HepG2 (cell line): Measurements from ENCODE around the gene CCDC80. TPM values are rescaled to one million over a fixed set of nuclear protein-coding genes. Genes with fewer than 3 reads are reported as not detected.

Experiments
- ATAC-seq: fragments of 200-7000 bp; cut with Tn5 transposase; 3 replicates; pipeline ENCODE4 v1.9.1; 2020; ENCODE audit warnings: mild to moderate bottlenecking, moderate library complexity
- BruUV-seq: library from RNA; stranded (reverse); fragments of 400-500 nt; replicated peaks from 2 replicates; lab custom pipeline; 2021; lab: Mats Ljungman, UMichigan
- CTCF ChIA-PET: fragments of 300-600 bp; formaldehyde crosslinking; extraction: SDS; loops from one replicate; lab custom pipeline; 2021; ENCODE audit warnings: low total read pairs, inconsistent platforms, low intra/inter-chr PET ratio; lab: Yijun Ruan, JAX
- POLR2A ChIA-PET: fragments of 350-600 bp; sonication (Branson Sonifier 250); formaldehyde crosslinking; loops from one replicate; lab custom pipeline; 2020; ENCODE audit warnings: antibody characterized with exemption, inconsistent platforms; lab: Yijun Ruan, JAX
- DNase-seq: peaks from one replicate; pipeline ENCODE4 v3.0.0-alpha.2; 2015; ENCODE audit warnings: low spot score
- FAIRE-seq: peaks from 3 replicates; lab custom pipeline; 2011; peaks lifted over from hg19 to GRCh38; lab: Jason Lieb, UNC
- H2AFZ ChIP-seq: one replicate; pipeline ENCODE4 v1.6.1; 2011; ENCODE audit warnings: low read length, inconsistent platforms
- H3K27ac ChIP-seq: fragments of 300-600 bp; 3 replicates; pipeline ENCODE4 v1.8.0; 2011; ENCODE audit warnings: mixed run types, mild to moderate bottlenecking, mixed read lengths, low read length, inconsistent platforms; ENCODE audit not compliant: insufficient read depth; ENCODE audit errors: extremely low read length
- H3K27me3 ChIP-seq, 2 experiments: fragments of 200-600 bp in 1 of 2; 2 replicates in 1 of 2; 3 replicates in 1 of 2; pipeline versions ENCODE4 v1.6.0 to v1.8.0; 2011; ENCODE audit warnings: low read length in 2 of 2, mild to moderate bottlenecking in 2 of 2, moderate library complexity in 2 of 2, inconsistent platforms in 1 of 2; ENCODE audit not compliant: insufficient read depth in 2 of 2, control insufficient read depth in 1 of 2
- H3K36me3 ChIP-seq, 2 experiments: fragments of 200-600 bp in 1 of 2; replicated peaks in 1 of 2; 2 replicates in 1 of 2; 3 replicates in 1 of 2; pipeline versions ENCODE4 v1.5.1 to v1.8.0; 2011; ENCODE audit warnings: low read length in 2 of 2, inconsistent platforms in 1 of 2; ENCODE audit not compliant: insufficient read depth in 2 of 2, control insufficient read depth in 1 of 2
- H3K4me1 ChIP-seq: 2 replicates; pipeline ENCODE4 v1.5.1; 2012; ENCODE audit warnings: low read length, inconsistent platforms; ENCODE audit not compliant: insufficient read depth
- H3K4me2 ChIP-seq: 2 replicates; pipeline ENCODE4 v1.6.0; 2011; ENCODE audit warnings: low read depth, low read length, inconsistent platforms
- H3K4me3 ChIP-seq, 3 experiments: fragments of 200-600 bp in 1 of 3; sonication (generic), shearing (Covaris generic) in 1 of 3; replicated peaks in 1 of 3; 2 replicates each; pipeline ENCODE4 v1.5.1; 2011 to 2016; ENCODE audit warnings: low read length in 3 of 3, inconsistent platforms in 2 of 3, low read depth in 2 of 3, mild to moderate bottlenecking in 2 of 3, control low read depth in 1 of 3, mixed read lengths in 1 of 3; ENCODE audit not compliant: insufficient read depth in 1 of 3
- H3K79me2 ChIP-seq: one replicate; pipeline ENCODE4 v1.6.1; 2011; ENCODE audit warnings: low read length, inconsistent platforms; ENCODE audit not compliant: insufficient read depth
- H3K9ac ChIP-seq: 2 replicates; pipeline ENCODE4 v1.6.0; 2011; ENCODE audit warnings: mild to moderate bottlenecking, low read depth, low read length, inconsistent platforms; ENCODE audit not compliant: insufficient read depth
- H3K9me3 ChIP-seq: 2 replicates; pipeline ENCODE4 v1.5.1; 2012; ENCODE audit warnings: mild to moderate bottlenecking, low read length
- H4K20me1 ChIP-seq: 2 replicates; pipeline ENCODE4 v1.6.0; 2011; ENCODE audit warnings: inconsistent platforms, mild to moderate bottlenecking, low read length, moderate library complexity; ENCODE audit not compliant: insufficient read depth
- SNAI1 ChIP-seq: sonication (generic); formaldehyde crosslinking; IDR thresholded peaks from 2 replicates; pipeline ENCODE4 v1.5.0; 2020; ENCODE audit warnings: mild to moderate bottlenecking, missing genetic modification reagents, borderline replicate concordance
- SRSF9 ChIP-seq: fragments of 200-400 bp; formaldehyde crosslinking; IDR thresholded peaks from 2 replicates; pipeline ENCODE4 v1.6.1; 2018; ENCODE audit warnings: borderline replicate concordance, mild to moderate bottlenecking, low read depth, low read length; ENCODE audit not compliant: insufficient read depth, poor library complexity, severe bottlenecking
- ZNF337 ChIP-seq: sonication (generic); formaldehyde crosslinking; IDR thresholded peaks from 2 replicates; pipeline ENCODE4 v1.5.1; 2020; ENCODE audit warnings: missing genetic modification reagents, low read depth, mild to moderate bottlenecking, borderline replicate concordance
- ZNF749 ChIP-seq: sonication (generic); formaldehyde crosslinking; IDR thresholded peaks from 2 replicates; pipeline ENCODE4 v1.8.0; 2022; ENCODE audit warnings: mild to moderate bottlenecking, missing genetic modification reagents, moderate library complexity, borderline replicate concordance
- WGBS: methylation state at CpG from one replicate; pipeline ENCODE4 v1.1.6; 2017; ENCODE audit warnings: low lambda C conversion rate; 5-methylcytosine and 5-hydroxymethylcytosine counted together
- in situ Hi-C: cut with HindIII; loops from 2 replicates; pipeline ENCODE4 v1.10.0; 2017; ENCODE audit warnings: low pct_unique_long_range_greater_than_20kb; ENCODE audit not compliant: extremely low pct_ligation_motif_present
- intact Hi-C: fragments of 100-400 bp; cut with micrococcal nuclease; formaldehyde crosslinking; loops from one replicate; pipeline ENCODE4 v1.10.0; 2022; ENCODE audit not compliant: unreplicated experiment
- polyA plus RNA-seq, 8 experiments: library from polyadenylated mRNA; depleted of rRNA in 3 of 8; stranded (reverse) in 7 of 8; unstranded in 1 of 8; fragments of >200 nt; fragmentation: Illumina TruSeq in 4 of 8; extraction: Trizol in 4 of 8; gene quantifications; 2 replicates each; pipeline versions ENCODE4 v1.2.1 to v1.2.3, GENCODE V29; 2011 to 2016; ENCODE audit warnings: low read depth in 4 of 8, missing spikeins in 1 of 8, mixed read lengths in 1 of 8; ENCODE audit not compliant: insufficient read depth in 1 of 8
- total RNA-seq, 5 experiments: library from RNA; depleted of rRNA; stranded (reverse); fragments of >200 nt; fragmentation: Illumina TruSeq; extraction: Trizol; gene quantifications; 2 replicates each; pipeline ENCODE4 v1.2.3, GENCODE V29; 2016; ENCODE audit warnings: low read depth in 1 of 5
- TF ChIP-seq, protein P1 (sequence below): sonication (generic); formaldehyde crosslinking; IDR thresholded peaks from 2 replicates; pipeline ENCODE4 v1.5.0; 2020; ENCODE audit warnings: mild to moderate bottlenecking, missing genetic modification reagents, borderline replicate concordance

Gene CCDC80
- total and polyA plus RNA-seq, 2 of the 13 experiments (the other 11 are each of a cell fraction or from before 2014, with no cell fraction given): not detected

DNA sequence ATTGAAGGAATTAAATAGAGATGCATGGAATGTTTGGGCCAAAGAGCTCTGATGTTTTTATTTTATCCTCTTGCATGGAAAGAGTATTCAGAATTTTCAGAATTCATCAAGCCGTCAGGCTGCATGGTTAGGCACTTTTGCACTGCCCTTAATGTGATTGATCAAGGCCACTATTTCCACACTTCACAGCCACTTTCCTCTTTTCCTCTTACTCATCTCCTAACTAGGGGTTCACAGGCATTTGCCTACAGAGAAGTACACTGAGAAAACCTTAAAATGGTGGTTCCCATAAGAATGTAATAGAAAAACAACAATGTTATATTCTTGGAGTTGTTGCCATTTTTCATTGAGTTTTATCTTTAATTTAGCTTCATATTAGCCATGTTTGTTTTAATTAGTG, 68.2 kb downstream of the CCDC80 start:
- Histone ChIP-seq H3K36me3 (peaks cover 0 to 13% of the 10 kb centered on the region in 2 experiments; a peak in 3 of 5 replicates), H2AFZ (no peak overlapping the region), H3K9me3 (no peaks in the 10 kb centered on the region), H4K20me1 (no peaks in the 10 kb centered on the region), H3K27ac (no peak overlapping the region), H3K9ac (no peak overlapping the region), H3K27me3 (no peaks in the 10 kb centered on the region), H3K4me1 (no peaks in the 10 kb centered on the region), H3K4me3 (no peak overlapping the region), H3K79me2 (no peaks in the 10 kb centered on the region), H3K4me2 (no peak overlapping the region)
- TF ChIP-seq, protein P1, sequence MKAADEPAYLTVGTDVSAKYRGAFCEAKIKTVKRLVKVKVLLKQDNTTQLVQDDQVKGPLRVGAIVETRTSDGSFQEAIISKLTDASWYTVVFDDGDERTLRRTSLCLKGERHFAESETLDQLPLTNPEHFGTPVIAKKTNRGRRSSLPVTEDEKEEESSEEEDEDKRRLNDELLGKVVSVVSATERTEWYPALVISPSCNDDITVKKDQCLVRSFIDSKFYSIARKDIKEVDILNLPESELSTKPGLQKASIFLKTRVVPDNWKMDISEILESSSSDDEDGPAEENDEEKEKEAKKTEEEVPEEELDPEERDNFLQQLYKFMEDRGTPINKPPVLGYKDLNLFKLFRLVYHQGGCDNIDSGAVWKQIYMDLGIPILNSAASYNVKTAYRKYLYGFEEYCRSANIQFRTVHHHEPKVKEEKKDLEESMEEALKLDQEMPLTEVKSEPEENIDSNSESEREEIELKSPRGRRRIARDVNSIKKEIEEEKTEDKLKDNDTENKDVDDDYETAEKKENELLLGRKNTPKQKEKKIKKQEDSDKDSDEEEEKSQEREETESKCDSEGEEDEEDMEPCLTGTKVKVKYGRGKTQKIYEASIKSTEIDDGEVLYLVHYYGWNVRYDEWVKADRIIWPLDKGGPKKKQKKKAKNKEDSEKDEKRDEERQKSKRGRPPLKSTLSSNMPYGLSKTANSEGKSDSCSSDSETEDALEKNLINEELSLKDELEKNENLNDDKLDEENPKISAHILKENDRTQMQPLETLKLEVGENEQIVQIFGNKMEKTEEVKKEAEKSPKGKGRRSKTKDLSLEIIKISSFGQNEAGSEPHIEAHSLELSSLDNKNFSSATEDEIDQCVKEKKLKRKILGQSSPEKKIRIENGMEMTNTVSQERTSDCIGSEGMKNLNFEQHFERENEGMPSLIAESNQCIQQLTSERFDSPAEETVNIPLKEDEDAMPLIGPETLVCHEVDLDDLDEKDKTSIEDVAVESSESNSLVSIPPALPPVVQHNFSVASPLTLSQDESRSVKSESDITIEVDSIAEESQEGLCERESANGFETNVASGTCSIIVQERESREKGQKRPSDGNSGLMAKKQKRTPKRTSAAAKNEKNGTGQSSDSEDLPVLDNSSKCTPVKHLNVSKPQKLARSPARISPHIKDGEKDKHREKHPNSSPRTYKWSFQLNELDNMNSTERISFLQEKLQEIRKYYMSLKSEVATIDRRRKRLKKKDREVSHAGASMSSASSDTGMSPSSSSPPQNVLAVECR (CRISPR knock-in tag): no peak
- TF ChIP-seq ZNF337 (CRISPR knock-in tag): no peak
- TF ChIP-seq SNAI1: no peak
- no peak for TF ChIP-seq ZNF749
- no peak for TF ChIP-seq SRSF9
- ChIA-PET POLR2A (no interaction called here), CTCF (no interaction called here)
- 100% methylated on average over 1 of the region's 1 CpG for WGBS
- intact Hi-C loops: no loop called here
- ATAC-seq: no peak
- no peak for FAIRE-seq
- no peak for DNase-seq
- BruUV-seq: no TSS peak
- in situ Hi-C loops: no loop called here
